Activated effector memory CD4-positive, alpha-beta T cell treated with anti-CD3 and anti-CD28 coated beads, Interleukin-2, amount 50 U/mL, for 16 hours (primary cell): ENCODE results near the gene SREBF2.

Source experiments
- DNase-seq: peaks from one replicate; pipeline ENCODE4 v3.0.0-alpha.2; 2020

The SREBF2 gene

GRCh38 chr22:41832553-41833368 is at the start of gene SREBF2:
Gene SREBF2 (plus strand): TSS chr22:41833105. CDS start chr22:41833271, 166 bp downstream.
- DNase-seq, result peak; percentile 100

GRCh38 chr22:41787331-41787730 is 45.6 kb upstream of the SREBF2 start:
- DNase-seq, result no peak

GRCh38 chr22:41793871-41794270 is 39.0 kb upstream of the SREBF2 start:
- DNase-seq, result no peak

- DNase-seq, result no peak
Observed at GRCh38 chr22:41798736-41799135, 34.2 kb upstream of the SREBF2 start.

GRCh38 chr22:41799486-41800347 is 33.2 kb upstream of the SREBF2 start:
- DNase-seq, result no peak

GRCh38 chr22:41800348-41801146 is 32.4 kb upstream of the SREBF2 start, which contains the start of gene CCDC134:
Gene CCDC134 (plus strand): TSS chr22:41800679. CDS start chr22:41808891, 8,212 bp downstream.
- peak; percentile 97 for DNase-seq

- no peak for DNase-seq
Observed at GRCh38 chr22:41801147-41801819, 31.6 kb upstream of the SREBF2 start.

GRCh38 chr22:41801886-41802285 is 31.0 kb upstream of the SREBF2 start:
- no peak for DNase-seq

- DNase-seq, result no peak
Observed at GRCh38 chr22:41805639-41806038, 27.3 kb upstream of the SREBF2 start.

- DNase-seq, result no peak
Observed at GRCh38 chr22:41808400-41808799, 24.5 kb upstream of the SREBF2 start.

- DNase-seq, result no peak
Observed at GRCh38 chr22:41810022-41810421, 22.9 kb upstream of the SREBF2 start.

GRCh38 chr22:41812805-41813545 is 19.9 kb upstream of the SREBF2 start:
- no peak for DNase-seq

- DNase-seq, result no peak
Observed at GRCh38 chr22:41813726-41814410, 19.0 kb upstream of the SREBF2 start.

- DNase-seq, result no peak
Observed at GRCh38 chr22:41815716-41816115, 17.2 kb upstream of the SREBF2 start.

- no peak for DNase-seq
Observed at GRCh38 chr22:41816241-41816640, 16.7 kb upstream of the SREBF2 start.

GRCh38 chr22:41816871-41817270 is 16.0 kb upstream of the SREBF2 start:
- DNase-seq, result no peak

- no peak for DNase-seq
Observed at GRCh38 chr22:41818011-41818410, 14.9 kb upstream of the SREBF2 start.

- DNase-seq, result no peak
Observed at GRCh38 chr22:41818596-41818995, 14.3 kb upstream of the SREBF2 start.

- no peak for DNase-seq
Observed at GRCh38 chr22:41819257-41819656, 13.6 kb upstream of the SREBF2 start.

- no peak for DNase-seq
Observed at GRCh38 chr22:41820447-41820846, 12.5 kb upstream of the SREBF2 start.
